Testis (tissue), 3 donors: ENCODE results near the gene WBP1. TPM values are rescaled to one million over a fixed set of nuclear protein-coding genes. Genes with fewer than 3 reads are reported as not detected.
"Not testable (repeated sequence)": the region's sequence is repeated elsewhere in the genome, so short reads cannot be mapped to it uniquely, and the experiment has no call there.

ENCODE experiments used
- DNase-seq: peaks from one replicate; pipeline ENCODE4 v3.0.0-alpha.2; 2019
- H3K27ac ChIP-seq, 2 donors: fragments of 200-600 bp; sonication (generic); one replicate each; pipeline ENCODE4 v1.5.1; 2019
- H3K27me3 ChIP-seq: fragments of 200-600 bp; sonication (generic); one replicate; pipeline ENCODE4 v1.5.1; 2019
- H3K36me3 ChIP-seq: fragments of 200-600 bp; sonication (generic); one replicate; pipeline ENCODE4 v1.5.1; 2017; ENCODE audit warnings: low read depth; ENCODE audit errors: missing control alignments
- H3K4me1 ChIP-seq: fragments of 200-600 bp; sonication (generic); one replicate; pipeline ENCODE4 v1.5.1; 2019
- H3K4me3 ChIP-seq, 2 donors: fragments of 200-600 bp; sonication (generic); one replicate each; pipeline ENCODE4 v1.5.1; 2017 to 2019
- H3K9me3 ChIP-seq: fragments of 200-600 bp; sonication (generic); one replicate; pipeline ENCODE4 v1.5.1; 2017
- CTCF ChIP-seq, 3 experiments: fragments of 450-650 bp in 2 of 3; fragments of 200-600 bp in 1 of 3; sonication (generic) in 1 of 3; IDR thresholded peaks; one replicate each; pipeline ENCODE4 v1.5.1; 2016 to 2019; ENCODE audit warnings: antibody characterized with exemption in 3 of 3, mild to moderate bottlenecking in 2 of 3, moderate library complexity in 1 of 3
- POLR2A ChIP-seq: fragments of 450-650 bp; IDR thresholded peaks from one replicate; pipeline ENCODE4 v1.6.1; 2017; ENCODE audit warnings: antibody characterized with exemption, mild to moderate bottlenecking, moderate library complexity
- WGBS, 2 donors: methylation state at CpG; one replicate each; pipeline ENCODE4 v1.1.5; 2018; 5-methylcytosine and 5-hydroxymethylcytosine counted together
- intact Hi-C: fragments of 100-400 bp; cut with DNase I; formaldehyde crosslinking; loops from one replicate; pipeline ENCODE4 v1.15.1; 2023; ENCODE audit warnings: low total_unique reads
- polyA plus RNA-seq: library from polyadenylated mRNA; stranded (reverse); fragments of 350-450 nt; fragmentation: Illumina TruSeq; extraction: RNeasy Lipid Tissue Mini Kit (QIAGEN cat#74804); gene quantifications from one replicate; pipeline ENCODE4 v1.2.3, GENCODE V29; 2014; ENCODE audit warnings: low read depth, low replicate concordance; ENCODE audit not compliant: insufficient read depth
- total RNA-seq, 2 donors: library from RNA; depleted of rRNA; stranded (reverse); fragments of >200 nt; gene quantifications; one replicate each; pipeline ENCODE4 v1.2.3, GENCODE V29; 2016

WBP1 gene
- total and polyA plus RNA-seq, 3 donors from 2014 or later: 73.8 to 84.3 (median 80.8) TPM

GRCh38 chr2:74419345-74419744 lies 38.9 kb upstream of the WBP1 start:
- H3K27me3 ChIP-seq: no peaks in the 10 kb centered on the region
- H3K4me3 ChIP-seq: no peak overlapping the region
- no peak overlapping the region for H3K27ac ChIP-seq
- WGBS, 2 donors: 79 to 84% methylated on average over 1 of the region's 1 CpG
- intact Hi-C loops: no loop called here
- no peak for TF ChIP-seq POLR2A
- H3K4me1 ChIP-seq: peaks cover 18% of the 10 kb centered on the region
- no peaks in the 10 kb centered on the region for H3K9me3 ChIP-seq
- H3K36me3 ChIP-seq: no peaks in the 10 kb centered on the region
- DNase-seq: no peak

- intact Hi-C loops: no loop called here
- Histone ChIP-seq H3K27me3 (no peaks in the 10 kb centered on the region), H3K9me3 (no peaks in the 10 kb centered on the region), H3K4me3 (no peak overlapping the region), H3K36me3 (no peaks in the 10 kb centered on the region), H3K27ac (no peak overlapping the region), H3K4me1 (peaks cover 11% of the 10 kb centered on the region)
- 76 to 85% methylated on average over 2 of the region's 2 CpGs for WGBS, 2 donors
- TF ChIP-seq POLR2A: no peak
- TF ChIP-seq CTCF (IDR thresholded peaks at IDR 0.05): no peak
- no peak for DNase-seq
These were observed 38.2 kb upstream of the WBP1 start for GRCh38 chr2:74420006-74420405.

- H3K27ac ChIP-seq, H3K27me3 ChIP-seq, intact Hi-C loops, H3K36me3 ChIP-seq, H3K9me3 ChIP-seq, DNase-seq, H3K4me1 ChIP-seq: not testable (repeated sequence)
- peak overlapping the region in 1 of 2 donors; percentile 67 for H3K4me3 ChIP-seq
- WGBS, 2 donors: 45 to 71% methylated on average over 19 of the region's 19 CpGs
These were observed 37.7 kb upstream of the WBP1 start for GRCh38 chr2:74420443-74421103.

GRCh38 chr2:74421221-74421870 lies 36.9 kb upstream of the WBP1 start, which contains the start of the genes C2orf81 and WDR54:
Gene C2orf81, minus strand, starts transcription at chr2:74421619. Its CDS starts 59 bp downstream, at chr2:74421560.
Gene WDR54, plus strand, starts transcription at chr2:74421730. Its CDS starts 424 bp downstream, at chr2:74422154.
- 1% methylated on average over 17 to 21 of the region's 57 CpGs for WGBS, 2 donors
- peak within 1 kb of the TSS; percentile 51 to 67 for H3K4me3 ChIP-seq
- H3K4me1 ChIP-seq: no peaks in the 10 kb centered on the region
- no peaks in the 10 kb centered on the region for H3K9me3 ChIP-seq
- peak; percentile 91 for DNase-seq
- intact Hi-C loops: no loop called here
- TF ChIP-seq POLR2A: no peak
- TF ChIP-seq CTCF (IDR thresholded peaks at IDR 0.05): no peak
- no peaks in the 10 kb centered on the region for H3K36me3 ChIP-seq
- H3K27ac ChIP-seq: peak within 1 kb of the TSS in 1 of 2 donors; percentile 21
- no peaks in the 10 kb centered on the region for H3K27me3 ChIP-seq

- Histone ChIP-seq H3K27ac (no peak overlapping the region), H3K4me3 (no peak overlapping the region), H3K36me3 (no peaks in the 10 kb centered on the region), H3K9me3 (no peaks in the 10 kb centered on the region), H3K4me1 (no peaks in the 10 kb centered on the region), H3K27me3 (no peaks in the 10 kb centered on the region)
- WGBS, 2 donors: 71 to 74% methylated on average over 9 of the region's 9 CpGs
- no peak for TF ChIP-seq POLR2A
- DNase-seq: no peak
- intact Hi-C loops: no loop called here
These were observed 34.8 kb upstream of the WBP1 start for GRCh38 chr2:74423231-74424095.
